Chondrocyte (in vitro differentiated cells): Measurements from ENCODE around the gene CHRNA5. TPM values are rescaled to one million over a fixed set of nuclear protein-coding genes. Genes with fewer than 3 reads are reported as not detected.
"Not testable (repeated sequence)": the region's sequence is repeated elsewhere in the genome, so short reads cannot be mapped to it uniquely, and the experiment has no call there.

ENCODE experiments used
- DNase-seq: peaks from one replicate; pipeline ENCODE4 v3.0.0; 2021; ENCODE audit warnings: mixed read lengths, low spot score
- H3K27ac Mint-ChIP-seq: one replicate; pipeline ENCODE4 v1.8.0; 2021; ENCODE audit warnings: mild to moderate bottlenecking, moderate library complexity, mixed read lengths; ENCODE audit not compliant: unreplicated experiment
- H3K27me3 Mint-ChIP-seq: 2 replicates; pipeline ENCODE4 v1.8.0; 2021; ENCODE audit warnings: low read depth, mixed read lengths
- H3K36me3 Mint-ChIP-seq: 2 replicates; pipeline ENCODE4 v1.8.0; 2021; ENCODE audit warnings: low read depth, mixed read lengths
- H3K4me1 Mint-ChIP-seq: 2 replicates; pipeline ENCODE4 v1.8.0; 2021; ENCODE audit warnings: low read depth, mild to moderate bottlenecking, mixed read lengths
- H3K4me3 Mint-ChIP-seq: one replicate; pipeline ENCODE4 v1.8.0; 2021; ENCODE audit warnings: mild to moderate bottlenecking, moderate library complexity, mixed read lengths; ENCODE audit not compliant: unreplicated experiment
- H3K9me3 Mint-ChIP-seq: 2 replicates; pipeline ENCODE4 v1.8.0; 2021; ENCODE audit warnings: low read depth, mixed read lengths
- total RNA-seq: library from RNA; stranded (reverse); gene quantifications from 3 replicates; pipeline ENCODE4 v1.2.1, GENCODE V29; 2021
- TF ChIP-seq, protein P1 (sequence below): fragments of 200-600 bp; sonication (generic); IDR thresholded peaks from 2 replicates; pipeline ENCODE4 v1.5.0; 2021; ENCODE audit warnings: antibody characterized with exemption, mild to moderate bottlenecking, moderate library complexity

The CHRNA5 gene
- total RNA-seq, 1 donor from 2014 or later, result 1.6 TPM

DNA sequence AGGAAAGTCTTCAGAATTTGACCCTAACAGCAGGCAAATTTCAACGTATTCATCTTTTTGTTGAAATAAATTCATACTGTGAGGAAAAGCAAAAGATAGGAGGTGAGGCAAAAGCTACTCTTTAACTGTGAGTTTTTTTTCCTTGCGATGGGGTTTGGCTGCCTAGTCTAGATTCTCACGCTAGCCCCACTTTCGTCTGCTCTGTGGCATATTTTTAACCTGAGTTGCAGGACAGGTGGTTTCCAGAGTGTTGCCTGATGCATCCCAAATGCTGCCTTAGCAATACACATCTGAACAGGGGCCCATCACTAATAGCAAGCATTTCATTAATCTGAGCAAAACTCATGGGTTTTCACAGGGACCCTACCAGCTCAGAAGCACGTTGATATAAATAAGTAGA is 13.4 kb upstream of the CHRNA5 start:
- Mint-ChIP-seq H3K9me3 (no peaks in the 10 kb centered on the region), H3K4me1 (no peaks in the 10 kb centered on the region), H3K36me3 (peaks cover 19% of the 10 kb centered on the region), H3K4me3 (no peak overlapping the region), H3K27ac (no peak overlapping the region), H3K27me3 (no peaks in the 10 kb centered on the region)
- TF ChIP-seq, protein P1, sequence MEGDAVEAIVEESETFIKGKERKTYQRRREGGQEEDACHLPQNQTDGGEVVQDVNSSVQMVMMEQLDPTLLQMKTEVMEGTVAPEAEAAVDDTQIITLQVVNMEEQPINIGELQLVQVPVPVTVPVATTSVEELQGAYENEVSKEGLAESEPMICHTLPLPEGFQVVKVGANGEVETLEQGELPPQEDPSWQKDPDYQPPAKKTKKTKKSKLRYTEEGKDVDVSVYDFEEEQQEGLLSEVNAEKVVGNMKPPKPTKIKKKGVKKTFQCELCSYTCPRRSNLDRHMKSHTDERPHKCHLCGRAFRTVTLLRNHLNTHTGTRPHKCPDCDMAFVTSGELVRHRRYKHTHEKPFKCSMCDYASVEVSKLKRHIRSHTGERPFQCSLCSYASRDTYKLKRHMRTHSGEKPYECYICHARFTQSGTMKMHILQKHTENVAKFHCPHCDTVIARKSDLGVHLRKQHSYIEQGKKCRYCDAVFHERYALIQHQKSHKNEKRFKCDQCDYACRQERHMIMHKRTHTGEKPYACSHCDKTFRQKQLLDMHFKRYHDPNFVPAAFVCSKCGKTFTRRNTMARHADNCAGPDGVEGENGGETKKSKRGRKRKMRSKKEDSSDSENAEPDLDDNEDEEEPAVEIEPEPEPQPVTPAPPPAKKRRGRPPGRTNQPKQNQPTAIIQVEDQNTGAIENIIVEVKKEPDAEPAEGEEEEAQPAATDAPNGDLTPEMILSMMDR, result no peak
- no peak for DNase-seq

DNA sequence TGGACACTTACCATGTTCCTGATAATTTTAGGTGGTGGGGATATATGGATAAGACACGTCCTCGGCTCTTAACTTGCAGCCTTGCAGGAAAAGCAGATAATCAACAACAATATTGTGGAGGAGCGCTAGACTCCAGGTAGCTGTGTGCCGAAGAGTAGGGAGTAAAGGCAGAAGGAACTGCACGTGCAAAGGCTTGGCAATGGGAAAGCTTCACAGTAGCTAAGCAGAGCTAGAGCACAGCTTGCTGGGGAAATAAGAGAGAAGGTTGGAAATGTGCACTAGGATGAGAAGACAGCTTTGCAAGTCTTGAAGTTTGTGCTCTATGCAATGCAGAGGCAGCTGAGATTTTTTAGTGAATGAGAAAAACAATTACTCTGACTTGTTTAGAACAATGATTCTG is 12.7 kb upstream of the CHRNA5 start:
- Mint-ChIP-seq H3K27me3 (no peaks in the 10 kb centered on the region), H3K4me3 (no peak overlapping the region), H3K4me1 (no peaks in the 10 kb centered on the region), H3K36me3 (peaks cover 17% of the 10 kb centered on the region), H3K9me3 (no peaks in the 10 kb centered on the region), H3K27ac (no peak overlapping the region)
- TF ChIP-seq, protein P1, result no peak
- no peak for DNase-seq

DNA sequence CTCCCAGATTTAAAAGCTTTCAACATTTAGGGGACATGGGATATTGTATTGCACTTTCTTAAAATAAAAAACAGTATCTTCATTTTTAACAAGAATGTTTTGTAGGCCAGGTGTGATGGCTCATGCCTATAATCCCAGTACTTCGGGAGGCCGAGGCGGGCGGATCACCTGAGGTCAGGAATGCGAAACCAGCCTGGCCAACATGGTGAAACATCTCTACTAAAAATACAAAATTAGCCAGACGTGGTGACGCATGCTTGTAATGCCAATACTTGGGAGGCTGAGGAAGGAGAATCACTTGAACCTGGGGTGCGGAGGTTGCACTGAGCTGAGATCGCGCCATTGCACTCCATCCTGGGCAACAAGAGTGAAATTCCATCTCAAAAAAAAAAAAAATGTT is 5.1 kb upstream of the CHRNA5 start:
- DNase-seq, H3K9me3 Mint-ChIP-seq, H3K4me1 Mint-ChIP-seq, H3K36me3 Mint-ChIP-seq, H3K4me3 Mint-ChIP-seq, H3K27ac Mint-ChIP-seq: not testable (repeated sequence)
- H3K27me3 Mint-ChIP-seq, result peaks cover 17% of the 10 kb centered on the region

DNA sequence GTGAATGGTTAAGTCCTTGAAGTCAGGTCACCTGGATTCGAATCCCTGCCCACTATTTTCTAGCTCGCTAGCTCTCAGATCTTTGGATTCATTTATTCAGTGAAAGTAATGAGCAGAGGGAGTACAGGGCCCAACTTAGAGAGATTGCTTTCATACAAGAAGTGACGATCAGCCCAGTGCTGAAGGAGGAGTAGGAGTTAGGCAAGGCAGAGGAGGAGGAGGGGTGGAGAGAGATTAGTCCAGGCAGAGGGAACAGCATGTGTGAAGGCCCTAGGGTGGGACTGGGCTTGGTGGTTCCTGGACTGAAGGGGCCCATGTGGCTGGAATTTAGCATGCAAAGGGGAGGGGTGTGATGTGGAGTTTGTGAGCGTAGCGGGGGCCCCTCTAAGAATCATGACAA is 3.8 kb upstream of the CHRNA5 start:
- TF ChIP-seq, protein P1, result no peak
- Mint-ChIP-seq H3K27me3 (peaks cover 18% of the 10 kb centered on the region), H3K9me3 (no peaks in the 10 kb centered on the region), H3K27ac (no peak overlapping the region), H3K36me3 (no peaks in the 10 kb centered on the region), H3K4me3 (no peak overlapping the region), H3K4me1 (peaks cover 7% of the 10 kb centered on the region)
- no peak for DNase-seq

DNA sequence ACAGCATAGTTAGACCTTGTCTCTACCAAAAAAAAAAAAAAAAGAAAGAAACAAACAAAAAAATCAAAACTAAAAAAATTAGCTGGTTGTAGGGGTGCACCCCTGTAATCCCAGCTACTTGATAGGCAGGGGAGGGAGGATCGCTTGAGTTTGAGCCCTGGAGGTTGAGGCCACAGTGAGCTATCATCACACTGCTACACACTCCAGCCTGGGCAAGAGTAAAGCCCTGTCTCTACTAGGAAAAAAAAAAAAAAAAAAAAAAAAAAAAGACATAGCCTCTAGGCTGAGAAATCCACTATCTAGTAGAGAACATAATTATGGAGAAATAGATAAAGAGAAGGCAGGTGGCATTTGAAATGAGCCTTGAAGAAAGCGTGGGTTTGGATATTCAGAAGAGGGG is 2.2 kb upstream of the CHRNA5 start:
- Mint-ChIP-seq H3K27me3 (peaks cover 21% of the 10 kb centered on the region), H3K4me1 (peaks cover 9% of the 10 kb centered on the region)
- TF ChIP-seq, protein P1, result no peak

DNA sequence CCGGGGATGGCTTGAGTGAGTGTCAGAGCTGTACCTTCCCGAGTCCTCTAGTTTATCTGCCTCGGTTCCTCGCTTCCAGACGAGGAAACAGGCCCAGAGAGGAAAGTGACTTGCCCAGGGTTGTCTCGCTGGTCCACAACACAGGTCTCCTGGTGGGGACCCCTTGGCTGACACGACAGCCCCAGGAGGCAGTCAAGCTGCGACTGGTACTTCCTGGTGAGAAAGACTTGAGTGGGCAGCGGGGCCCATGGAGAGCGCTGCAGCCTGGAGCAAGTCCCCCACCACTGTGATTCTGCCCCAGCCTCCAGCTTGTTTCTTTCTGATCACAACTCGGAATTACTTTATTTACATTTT is 600 bp upstream of the CHRNA5 start:
- no peak overlapping the region for H3K27ac Mint-ChIP-seq
- H3K4me3 Mint-ChIP-seq, result peak overlapping the region; percentile 74
- DNase-seq, result no peak

More for the DNA sequence above, 2.2 kb upstream of the CHRNA5 start:
- Mint-ChIP-seq H3K36me3 (no peaks in the 10 kb centered on the region), H3K9me3 (no peaks in the 10 kb centered on the region), H3K4me3 (no peak overlapping the region), H3K27ac (no peak overlapping the region)
- no peak for DNase-seq

More for the DNA sequence above, 600 bp upstream of the CHRNA5 start:
- TF ChIP-seq, protein P1, result no peak
- Mint-ChIP-seq H3K4me1 (peaks cover 9% of the 10 kb centered on the region), H3K27me3 (peaks cover 15% of the 10 kb centered on the region), H3K9me3 (no peaks in the 10 kb centered on the region), H3K36me3 (no peaks in the 10 kb centered on the region)
